MCF 10A (cell line): ENCODE results near the gene ZNF311. TPM values are rescaled to one million over a fixed set of nuclear protein-coding genes. Genes with fewer than 3 reads are reported as not detected.
A peak's percentile ranks its signal among the peaks of the same experiment; 100 is the strongest.

ENCODE experiments used
- BruUV-seq: library from RNA; stranded (reverse); fragments of 400-500 nt; replicated peaks from 2 replicates; lab custom pipeline; 2021; lab: Mats Ljungman, UMichigan
- CTCF ChIA-PET: fragments of 300-600 bp; sonication (Branson Sonifier 250); formaldehyde crosslinking; extraction: SDS; loops from one replicate; lab custom pipeline; 2021; ENCODE audit warnings: antibody characterized with exemption, inconsistent platforms; lab: Yijun Ruan, JAX
- POLR2A ChIA-PET: fragments of 300-600, 350-650 bp; sonication (Branson Sonifier 250); formaldehyde crosslinking; extraction: SDS; loops from one replicate; lab custom pipeline; 2020; ENCODE audit warnings: antibody characterized with exemption, inconsistent platforms; lab: Yijun Ruan, JAX
- DNase-seq: peaks from one replicate; pipeline ENCODE4 v3.0.0-alpha.2; 2018; ENCODE audit not compliant: unreplicated experiment
- H3K27ac Mint-ChIP-seq: one replicate; pipeline ENCODE4 v1.8.0; 2022; ENCODE audit warnings: mild to moderate bottlenecking, low read depth, mixed read lengths; ENCODE audit not compliant: unreplicated experiment
- H3K27me3 Mint-ChIP-seq: one replicate; pipeline ENCODE4 v1.8.0; 2022; ENCODE audit warnings: mixed read lengths; ENCODE audit not compliant: insufficient read depth, unreplicated experiment
- H3K36me3 Mint-ChIP-seq: one replicate; pipeline ENCODE4 v1.8.0; 2022; ENCODE audit warnings: mild to moderate bottlenecking, moderate library complexity, mixed read lengths; ENCODE audit not compliant: insufficient read depth, unreplicated experiment
- H3K4me1 Mint-ChIP-seq: one replicate; pipeline ENCODE4 v1.8.0; 2022; ENCODE audit warnings: mixed read lengths; ENCODE audit not compliant: insufficient read depth, unreplicated experiment
- H3K4me3 Mint-ChIP-seq: one replicate; pipeline ENCODE4 v1.8.0; 2022; ENCODE audit warnings: mild to moderate bottlenecking, moderate library complexity, mixed read lengths; ENCODE audit not compliant: unreplicated experiment
- H3K9me3 Mint-ChIP-seq: one replicate; pipeline ENCODE4 v1.8.0; 2022; ENCODE audit warnings: mixed read lengths; ENCODE audit not compliant: unreplicated experiment
- CTCF ChIP-seq: fragments of 200-600 bp; IDR thresholded peaks from one replicate; pipeline ENCODE4 v1.8.0; 2022; ENCODE audit warnings: antibody characterized with exemption, mild to moderate bottlenecking; ENCODE audit not compliant: unreplicated experiment
- intact Hi-C: fragments of 100-400 bp; cut with micrococcal nuclease; formaldehyde crosslinking; loops from 2 replicates; pipeline ENCODE4 v1.14.1; 2022
- total RNA-seq: library from RNA; stranded (reverse); gene quantifications from 2 replicates; pipeline ENCODE4 v1.2.3, GENCODE V29; 2022

Gene ZNF311
- total RNA-seq, 1 experiment from 2014 or later = 3.6 TPM

GRCh38 chr6:28979679-28980078, 25.4 kb downstream of the ZNF311 start:
- no peak for DNase-seq
- Mint-ChIP-seq H3K27ac (no peak overlapping the region), H3K4me1 (peaks cover 39% of the 10 kb centered on the region), H3K27me3 (no peaks in the 10 kb centered on the region), H3K9me3 (no peaks in the 10 kb centered on the region), H3K4me3 (no peak overlapping the region), H3K36me3 (peaks cover 18% of the 10 kb centered on the region)
- POLR2A ChIA-PET = interaction anchor here (7.1 kb wide), 1 partner anchor 39 kb away, joined by 77 read pairs; no protein-coding TSS in a partner anchor
- no peak for TF ChIP-seq CTCF
- no TSS peak for BruUV-seq
- CTCF ChIA-PET = no interaction called here
- intact Hi-C loops = loop anchor here (5.0 kb wide), 1 partner anchor 97 kb away; no protein-coding TSS in a partner anchor

GRCh38 chr6:28978959-28979561, 26.1 kb downstream of the ZNF311 start:
- H3K4me3 Mint-ChIP-seq = no peak overlapping the region
- H3K36me3 Mint-ChIP-seq = peaks cover 21% of the 10 kb centered on the region
- peaks cover 36% of the 10 kb centered on the region for H3K4me1 Mint-ChIP-seq
- ChIA-PET POLR2A (interaction anchor here (0.9 to 7.1 kb wide), 4 partner anchors 18 to 56 kb away, joined by 3 to 77 read pairs (median 3); partner anchors contain the start of gene TRIM27), CTCF (no interaction called here)
- no peaks in the 10 kb centered on the region for H3K9me3 Mint-ChIP-seq
- no TSS peak for BruUV-seq
- no peaks in the 10 kb centered on the region for H3K27me3 Mint-ChIP-seq
- TF ChIP-seq CTCF = no peak
- peak; percentile 46 for DNase-seq
- H3K27ac Mint-ChIP-seq = no peak overlapping the region
- intact Hi-C loops = no loop called here

GRCh38 chr6:28978133-28978491, 27.0 kb downstream of the ZNF311 start:
- CTCF ChIA-PET = no interaction called here
- intact Hi-C loops = no loop called here
- peaks cover 23% of the 10 kb centered on the region for H3K36me3 Mint-ChIP-seq

More at GRCh38 chr6:28978133-28978491, 27.0 kb downstream of the ZNF311 start:
- peaks cover 28% of the 10 kb centered on the region for H3K4me1 Mint-ChIP-seq
- peak overlapping the region; percentile 68 for H3K27ac Mint-ChIP-seq
- H3K27me3 Mint-ChIP-seq = no peaks in the 10 kb centered on the region
- POLR2A ChIA-PET = interaction anchor here (1.0 to 1.3 kb wide), 2 partner anchors 17 to 54 kb away, joined by 3 read pairs; partner anchors contain the start of gene TRIM27
- no peak for TF ChIP-seq CTCF
- H3K4me3 Mint-ChIP-seq = peak overlapping the region; percentile 71
- DNase-seq = no peak
- H3K9me3 Mint-ChIP-seq = no peaks in the 10 kb centered on the region
- no TSS peak for BruUV-seq
